H9 (cell line): ENCODE measurements around the gene DENND4B. TPM values are rescaled to one million over a fixed set of nuclear protein-coding genes. Genes with fewer than 3 reads are reported as not detected.

ENCODE experiments used
- DNase-seq: peaks from one replicate; pipeline ENCODE4 v3.0.0-alpha.2; 2017
- H2AFZ ChIP-seq: one replicate; pipeline ENCODE4 v1.6.1; 2013; ENCODE audit warnings: mild to moderate bottlenecking, low read length, control low read depth, moderate library complexity
- H2AK5ac ChIP-seq: 2 replicates; pipeline ENCODE4 v1.6.1; 2013; ENCODE audit warnings: low read length, control low read depth, mixed read lengths; ENCODE audit not compliant: insufficient read length
- H2BK120ac ChIP-seq: one replicate; pipeline ENCODE4 v1.6.1; 2013; ENCODE audit warnings: low read depth, mild to moderate bottlenecking, low read length, control low read depth, inconsistent platforms; ENCODE audit not compliant: poor library complexity, severe bottlenecking
- H2BK12ac ChIP-seq: 2 replicates; pipeline ENCODE4 v1.6.1; 2013; ENCODE audit warnings: low read length, control low read depth, mixed read lengths, low read depth; ENCODE audit not compliant: insufficient read length
- H2BK15ac ChIP-seq: 2 replicates; pipeline ENCODE4 v1.6.1; 2013; ENCODE audit warnings: low read depth, low read length, control low read depth
- H2BK20ac ChIP-seq: one replicate; pipeline ENCODE4 v1.6.1; 2013; ENCODE audit warnings: low read depth, mild to moderate bottlenecking, low read length, control low read depth, inconsistent platforms; ENCODE audit not compliant: poor library complexity, severe bottlenecking
- H2BK5ac ChIP-seq: 2 replicates; pipeline ENCODE4 v1.6.1; 2013; ENCODE audit warnings: low read length, control low read depth, mixed read lengths; ENCODE audit not compliant: insufficient read length
- H3K14ac ChIP-seq: 2 replicates; pipeline ENCODE4 v1.6.1; 2013; ENCODE audit warnings: low read length, control low read depth; ENCODE audit not compliant: insufficient read depth
- H3K18ac ChIP-seq: 2 replicates; pipeline ENCODE4 v1.6.1; 2013; ENCODE audit warnings: low read depth, mild to moderate bottlenecking, mixed read lengths, low read length, control low read depth; ENCODE audit not compliant: insufficient read length
- H3K23ac ChIP-seq: 2 replicates; pipeline ENCODE4 v1.6.1; 2013; ENCODE audit warnings: low read length, control low read depth, mixed read lengths, low read depth; ENCODE audit not compliant: insufficient read length
- H3K23me2 ChIP-seq: 2 replicates; pipeline ENCODE4 v1.6.1; 2013; ENCODE audit warnings: low read depth, mild to moderate bottlenecking, mixed read lengths, low read length, control low read depth; ENCODE audit not compliant: insufficient read length, poor library complexity, severe bottlenecking
- H3K27ac ChIP-seq: 2 replicates; pipeline ENCODE4 v1.5.1; 2013; ENCODE audit warnings: low read length, control low read depth, mixed read lengths, low read depth; ENCODE audit not compliant: insufficient read length
- H3K27me3 ChIP-seq: 2 replicates; pipeline ENCODE4 v1.6.1; 2013; ENCODE audit warnings: low read length, control low read depth, inconsistent platforms; ENCODE audit not compliant: insufficient read depth
- H3K4ac ChIP-seq: 2 replicates; pipeline ENCODE4 v1.6.1; 2013; ENCODE audit warnings: low read depth, mild to moderate bottlenecking, control low read depth, inconsistent platforms, low read length, moderate library complexity
- H3K4me1 ChIP-seq: 2 replicates; pipeline ENCODE4 v1.6.1; 2013; ENCODE audit warnings: low read length, control low read depth, inconsistent platforms; ENCODE audit not compliant: insufficient read depth
- H3K4me2 ChIP-seq: 2 replicates; pipeline ENCODE4 v1.6.1; 2013; ENCODE audit warnings: low read length, control low read depth, mixed read lengths; ENCODE audit not compliant: insufficient read length, insufficient read depth
- H3K56ac ChIP-seq: 2 replicates; pipeline ENCODE4 v1.6.1; 2013; ENCODE audit warnings: low read depth, mild to moderate bottlenecking, mixed read lengths, low read length, control low read depth; ENCODE audit not compliant: insufficient read length
- H3K79me1 ChIP-seq: 2 replicates; pipeline ENCODE4 v1.6.1; 2013; ENCODE audit warnings: low read depth, mild to moderate bottlenecking, moderate library complexity, low read length, control low read depth, inconsistent platforms; ENCODE audit not compliant: insufficient read depth, poor library complexity, severe bottlenecking
- H3K79me2 ChIP-seq: 2 replicates; pipeline ENCODE4 v1.6.1; 2013; ENCODE audit warnings: low read length, control low read depth, inconsistent platforms; ENCODE audit not compliant: insufficient read depth
- H3K9ac ChIP-seq: 2 replicates; pipeline ENCODE4 v1.6.1; 2013; ENCODE audit warnings: low read length, control low read depth, mixed read lengths; ENCODE audit not compliant: insufficient read length; ENCODE audit errors: extremely low read depth
- H3K9me3 ChIP-seq: one replicate; pipeline ENCODE4 v1.6.1; 2013; ENCODE audit warnings: low read depth, low read length, inconsistent platforms; ENCODE audit not compliant: control insufficient read depth
- H3T11ph ChIP-seq: one replicate; pipeline ENCODE4 v1.6.1; 2013; ENCODE audit warnings: mild to moderate bottlenecking, low read length, control low read depth, inconsistent platforms
- H4K20me1 ChIP-seq: one replicate; pipeline ENCODE4 v1.6.1; 2013; ENCODE audit not compliant: control insufficient read depth, insufficient read length, insufficient read depth
- H4K5ac ChIP-seq: 2 replicates; pipeline ENCODE4 v1.6.1; 2013; ENCODE audit warnings: low read depth, mild to moderate bottlenecking, mixed read lengths, low read length, control low read depth; ENCODE audit not compliant: insufficient read length
- H4K8ac ChIP-seq: replicated peaks from 2 replicates; pipeline ENCODE4 v1.6.1; 2013; ENCODE audit warnings: low read length, control low read depth, mixed read lengths, low read depth; ENCODE audit not compliant: insufficient read length
- H4K91ac ChIP-seq: 2 replicates; pipeline ENCODE4 v1.6.1; 2013; ENCODE audit warnings: low read depth, mild to moderate bottlenecking, moderate library complexity, mixed read lengths, low read length, control low read depth; ENCODE audit not compliant: insufficient read length
- H3K27ac Mint-ChIP-seq, 3 experiments: 2 replicates in 2 of 3; 3 replicates in 1 of 3; pipeline ENCODE4 v1.8.0; 2020 to 2021; ENCODE audit warnings: mixed read lengths in 3 of 3, mild to moderate bottlenecking in 1 of 3, moderate library complexity in 1 of 3
- H3K27me3 Mint-ChIP-seq: 2 replicates; pipeline ENCODE4 v1.8.0; 2021; ENCODE audit warnings: low read depth, mild to moderate bottlenecking, moderate library complexity, mixed read lengths
- H3K36me3 Mint-ChIP-seq, 3 experiments: 2 replicates in 2 of 3; 3 replicates in 1 of 3; pipeline ENCODE4 v1.8.0; 2020 to 2021; ENCODE audit warnings: low read depth in 3 of 3, mixed read lengths in 3 of 3; ENCODE audit not compliant: insufficient read depth in 1 of 3
- H3K4me1 Mint-ChIP-seq, 2 experiments: 2 replicates each; pipeline ENCODE4 v1.8.0; 2020; ENCODE audit warnings: mixed read lengths in 2 of 2
- H3K4me3 Mint-ChIP-seq, 2 experiments: 2 replicates in 1 of 2; 3 replicates in 1 of 2; pipeline ENCODE4 v1.8.0; 2020 to 2021; ENCODE audit warnings: mild to moderate bottlenecking in 2 of 2, mixed read lengths in 2 of 2, moderate library complexity in 1 of 2
- H3K9me3 Mint-ChIP-seq, 2 experiments: 2 replicates in 1 of 2; 3 replicates in 1 of 2; pipeline ENCODE4 v1.8.0; 2020; ENCODE audit warnings: mild to moderate bottlenecking in 2 of 2, mixed read lengths in 2 of 2, moderate library complexity in 1 of 2
- WGBS: extraction: QIAGEN DNeasy Blood & Tissue Kit; methylation state at CpG from one replicate; pipeline ENCODE4 v1.1.7; 2013; ENCODE audit warnings: missing lambda C conversion rate, low lambda C conversion rate, mixed read lengths; ENCODE audit not compliant: insufficient read length; ENCODE audit errors: extremely low coverage; 5-methylcytosine and 5-hydroxymethylcytosine counted together
- total RNA-seq: library from RNA; stranded (reverse); gene quantifications from 2 replicates; pipeline ENCODE4 v1.2.1, GENCODE V29; 2021
- TF ChIP-seq, protein P1 (sequence below): fragments of 200-600 bp; sonication (generic); conservative IDR thresholded peaks from 3 replicates; pipeline ENCODE4 v1.8.0; 2021; ENCODE audit warnings: antibody characterized with exemption, mild to moderate bottlenecking

DENND4B gene
- total RNA-seq, 1 experiment from 2014 or later, result 84.6 TPM

DNA sequence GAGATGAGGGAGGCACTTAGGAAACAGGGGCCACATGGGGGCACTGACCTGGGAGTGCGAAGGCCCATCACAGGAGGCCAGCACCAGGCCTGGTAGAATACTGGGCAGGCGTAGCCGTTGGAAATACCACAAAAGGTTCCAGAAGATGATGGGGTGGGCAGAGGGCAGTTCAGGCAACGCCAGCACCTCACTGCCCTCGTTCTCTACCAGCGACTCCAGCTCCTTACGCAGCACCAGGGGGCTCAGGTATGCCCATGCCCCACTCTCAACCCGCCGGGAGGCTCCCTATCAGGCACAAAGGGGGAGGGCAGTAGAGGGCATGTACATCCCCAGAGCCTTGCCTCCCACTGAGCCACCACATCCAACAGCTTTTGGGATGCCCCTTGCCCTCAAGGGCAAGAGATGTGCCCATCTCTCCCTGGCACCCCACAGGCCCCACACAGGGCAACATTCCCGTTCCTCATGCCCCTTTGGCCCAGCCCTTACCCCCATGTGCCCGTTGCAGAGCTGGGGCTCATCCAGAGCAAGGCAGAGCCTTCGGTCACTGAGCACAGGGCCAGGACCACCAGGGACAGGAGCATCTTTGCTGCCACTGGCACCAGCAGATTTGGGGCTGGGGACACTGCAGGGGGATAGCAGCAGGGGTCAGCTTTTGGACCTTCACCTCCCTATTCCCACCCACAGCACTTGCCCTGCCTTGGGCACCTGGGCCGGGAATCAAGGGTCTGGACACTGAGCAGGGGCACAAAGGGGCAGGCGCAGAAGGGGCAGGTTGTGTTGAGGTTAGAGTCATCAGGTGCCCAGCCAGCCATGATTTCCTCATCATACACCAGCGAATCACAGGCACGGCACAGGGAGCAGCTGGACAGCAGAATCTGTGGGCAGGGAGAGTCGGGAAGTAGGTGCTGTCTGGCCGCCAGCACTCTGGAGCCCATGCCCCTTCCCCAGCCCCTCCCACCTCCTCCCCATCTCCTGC, 14.1 kb downstream of the DENND4B start:
- H2AK5ac ChIP-seq, result no peak overlapping the region
- no peak overlapping the region for H4K8ac ChIP-seq
- H3K9ac ChIP-seq, result no peak overlapping the region
- no peaks in the 10 kb centered on the region for H3K23me2 ChIP-seq
- TF ChIP-seq, protein P1, sequence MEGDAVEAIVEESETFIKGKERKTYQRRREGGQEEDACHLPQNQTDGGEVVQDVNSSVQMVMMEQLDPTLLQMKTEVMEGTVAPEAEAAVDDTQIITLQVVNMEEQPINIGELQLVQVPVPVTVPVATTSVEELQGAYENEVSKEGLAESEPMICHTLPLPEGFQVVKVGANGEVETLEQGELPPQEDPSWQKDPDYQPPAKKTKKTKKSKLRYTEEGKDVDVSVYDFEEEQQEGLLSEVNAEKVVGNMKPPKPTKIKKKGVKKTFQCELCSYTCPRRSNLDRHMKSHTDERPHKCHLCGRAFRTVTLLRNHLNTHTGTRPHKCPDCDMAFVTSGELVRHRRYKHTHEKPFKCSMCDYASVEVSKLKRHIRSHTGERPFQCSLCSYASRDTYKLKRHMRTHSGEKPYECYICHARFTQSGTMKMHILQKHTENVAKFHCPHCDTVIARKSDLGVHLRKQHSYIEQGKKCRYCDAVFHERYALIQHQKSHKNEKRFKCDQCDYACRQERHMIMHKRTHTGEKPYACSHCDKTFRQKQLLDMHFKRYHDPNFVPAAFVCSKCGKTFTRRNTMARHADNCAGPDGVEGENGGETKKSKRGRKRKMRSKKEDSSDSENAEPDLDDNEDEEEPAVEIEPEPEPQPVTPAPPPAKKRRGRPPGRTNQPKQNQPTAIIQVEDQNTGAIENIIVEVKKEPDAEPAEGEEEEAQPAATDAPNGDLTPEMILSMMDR, result no peak
- H3K27ac ChIP-seq, result no peak overlapping the region
- no peak for DNase-seq
- H3K4me2 ChIP-seq, result no peak overlapping the region
- H3K14ac ChIP-seq, result no peak overlapping the region
- WGBS, result no CpG with 5 or more reads among the region's 18 CpGs
- no peak overlapping the region for H3K4ac ChIP-seq
- Mint-ChIP-seq H3K36me3 (peaks cover 40 to 68% (median 59%) of the 10 kb centered on the region in 3 experiments), H3K9me3 (no peaks in the 10 kb centered on the region), H3K4me3 (no peak overlapping the region), H3K27me3 (no peaks in the 10 kb centered on the region), H3K4me1 (no peaks in the 10 kb centered on the region), H3K27ac (no peak overlapping the region)
- no peaks in the 10 kb centered on the region for H3K79me2 ChIP-seq
- no peak overlapping the region for H2BK12ac ChIP-seq
- no peak overlapping the region for H2BK20ac ChIP-seq
- H2BK5ac ChIP-seq, result no peak overlapping the region
- H3K9me3 ChIP-seq, result no peaks in the 10 kb centered on the region
- no peak overlapping the region for H4K5ac ChIP-seq
- peaks cover 3% of the 10 kb centered on the region for H4K20me1 ChIP-seq
- H3K27me3 ChIP-seq, result no peaks in the 10 kb centered on the region
- H3K23ac ChIP-seq, result no peak overlapping the region
- no peak overlapping the region for H2BK15ac ChIP-seq
- no peak overlapping the region for H3T11ph ChIP-seq
- no peaks in the 10 kb centered on the region for H3K4me1 ChIP-seq
- H4K91ac ChIP-seq, result no peak overlapping the region
- no peaks in the 10 kb centered on the region for H3K79me1 ChIP-seq
- H3K56ac ChIP-seq, result no peak overlapping the region
- H2AFZ ChIP-seq, result no peak overlapping the region
- H3K18ac ChIP-seq, result no peak overlapping the region
- H2BK120ac ChIP-seq, result no peak overlapping the region
